Measurements from ENCODE around the gene EXTL2.
"Not testable (repeated sequence)": the region's sequence is repeated elsewhere in the genome, so short reads cannot be mapped to it uniquely, and the experiment has no call there.

EXTL2 gene

GRCh38 chr1:100843160-100843559 lies 51.5 kb downstream of the EXTL2 start:
- WGBS = 80% methylated on average over 1 of the region's 2 CpGs
- H3K4me2 ChIP-seq (ENCODE audit: low read length, poor library complexity, severe bottlenecking); H2BK15ac ChIP-seq (ENCODE audit: low read depth, poor library complexity, severe bottlenecking); H2BK5ac ChIP-seq (ENCODE audit: low read depth, low read length, poor library complexity, severe bottlenecking); H2AFZ ChIP-seq (ENCODE audit: low read depth, low read length); H3K27me3 ChIP-seq (ENCODE audit: control insufficient read depth in 1 of 2, insufficient read depth in 1 of 2, low read length in 2 of 2); H3K14ac ChIP-seq (ENCODE audit: low read length in 2 of 2); H2AK5ac ChIP-seq (ENCODE audit: low read length, severe bottlenecking); H2BK12ac ChIP-seq (ENCODE audit: low read length in 2 of 2); H3K4me3 ChIP-seq (ENCODE audit: insufficient read depth in 1 of 2, low read depth in 1 of 2, low read length in 2 of 2); H4K8ac ChIP-seq (ENCODE audit: low read length); H3K27ac ChIP-seq (ENCODE audit: low read length, poor library complexity, severe bottlenecking); H3K18ac ChIP-seq (ENCODE audit: low read depth in 1 of 2, low read length in 2 of 2); H3K9ac ChIP-seq (ENCODE audit: low read length); H3K4me1 ChIP-seq (ENCODE audit: control insufficient read depth, insufficient read depth, low read depth, low read length); H3K36me3 ChIP-seq (ENCODE audit: control insufficient read depth in 1 of 2, insufficient read depth in 2 of 2, low read depth in 1 of 2, low read length in 2 of 2); H2BK120ac ChIP-seq (ENCODE audit: low read depth, low read length); H3K79me1 ChIP-seq (replicated peaks; ENCODE audit: low read length, poor library complexity, severe bottlenecking); DNase-seq; H3K4ac ChIP-seq (ENCODE audit: low read depth in 1 of 2, low read length in 2 of 2); H3K23ac ChIP-seq (ENCODE audit: low read length in 2 of 2); H3K9me3 ChIP-seq (ENCODE audit: control insufficient read depth, low read length); H4K91ac ChIP-seq (ENCODE audit: low read length): not testable (repeated sequence)

- no peak overlapping the region for H4K91ac ChIP-seq (ENCODE audit: low read length)
- H4K8ac ChIP-seq (ENCODE audit: low read length) = no peak overlapping the region
- H2BK15ac ChIP-seq (ENCODE audit: low read depth, poor library complexity, severe bottlenecking) = no peak overlapping the region
- no peak overlapping the region for H3K4me2 ChIP-seq (ENCODE audit: low read length, poor library complexity, severe bottlenecking)
- no peak overlapping the region for H2AFZ ChIP-seq (ENCODE audit: low read depth, low read length)
- H3K4me3 ChIP-seq (ENCODE audit: insufficient read depth in 1 of 2, low read depth in 1 of 2, low read length in 2 of 2) = no peak overlapping the region
- H3K79me1 ChIP-seq (replicated peaks; ENCODE audit: low read length, poor library complexity, severe bottlenecking) = no peaks in the 10 kb centered on the region
- no peak overlapping the region for H3K27ac ChIP-seq (ENCODE audit: low read length, poor library complexity, severe bottlenecking)
- no peak overlapping the region for H2AK5ac ChIP-seq (ENCODE audit: low read length, severe bottlenecking)
- no peak overlapping the region for H3K14ac ChIP-seq (ENCODE audit: low read length in 2 of 2)
- no peaks in the 10 kb centered on the region for H3K27me3 ChIP-seq (ENCODE audit: control insufficient read depth in 1 of 2, insufficient read depth in 1 of 2, low read length in 2 of 2)
- no peak overlapping the region for H2BK120ac ChIP-seq (ENCODE audit: low read depth, low read length)
- no peak for DNase-seq
- no peak overlapping the region for H2BK12ac ChIP-seq (ENCODE audit: low read length in 2 of 2)
- H3K4me1 ChIP-seq (ENCODE audit: control insufficient read depth, insufficient read depth, low read depth, low read length) = no peaks in the 10 kb centered on the region
- H3K18ac ChIP-seq (ENCODE audit: low read depth in 1 of 2, low read length in 2 of 2) = no peak overlapping the region
- no peaks in the 10 kb centered on the region for H3K9me3 ChIP-seq (ENCODE audit: control insufficient read depth, low read length)
- no peak overlapping the region for H3K4ac ChIP-seq (ENCODE audit: low read depth in 1 of 2, low read length in 2 of 2)
- no peak overlapping the region for H2BK5ac ChIP-seq (ENCODE audit: low read depth, low read length, poor library complexity, severe bottlenecking)
- H3K9ac ChIP-seq (ENCODE audit: low read length) = no peak overlapping the region
- WGBS = 89% methylated on average over 3 of the region's 9 CpGs
- H3K23ac ChIP-seq (ENCODE audit: low read length in 2 of 2) = no peak overlapping the region
- no peaks in the 10 kb centered on the region for H3K36me3 ChIP-seq (ENCODE audit: control insufficient read depth in 1 of 2, insufficient read depth in 2 of 2, low read depth in 1 of 2, low read length in 2 of 2)
These were observed 58.5 kb downstream of the EXTL2 start for GRCh38 chr1:100835866-100836842.

GRCh38 chr1:100834777-100835660 lies 59.6 kb downstream of the EXTL2 start:
- Histone ChIP-seq H2AFZ (ENCODE audit: low read depth, low read length) (no peak overlapping the region), H3K4me2 (ENCODE audit: low read length, poor library complexity, severe bottlenecking) (no peak overlapping the region), H3K23ac (ENCODE audit: low read length in 2 of 2) (no peak overlapping the region), H3K79me1 (replicated peaks; ENCODE audit: low read length, poor library complexity, severe bottlenecking) (no peaks in the 10 kb centered on the region), H4K8ac (ENCODE audit: low read length) (no peak overlapping the region), H3K27ac (ENCODE audit: low read length, poor library complexity, severe bottlenecking) (no peak overlapping the region), H2AK5ac (ENCODE audit: low read length, severe bottlenecking) (no peak overlapping the region), H2BK12ac (ENCODE audit: low read length in 2 of 2) (no peak overlapping the region), H3K9ac (ENCODE audit: low read length) (no peak overlapping the region), H2BK5ac (ENCODE audit: low read depth, low read length, poor library complexity, severe bottlenecking) (no peak overlapping the region), H3K14ac (ENCODE audit: low read length in 2 of 2) (no peak overlapping the region), H3K18ac (ENCODE audit: low read depth in 1 of 2, low read length in 2 of 2) (no peak overlapping the region), H3K27me3 (ENCODE audit: control insufficient read depth in 1 of 2, insufficient read depth in 1 of 2, low read length in 2 of 2) (no peaks in the 10 kb centered on the region), H3K36me3 (ENCODE audit: control insufficient read depth in 1 of 2, insufficient read depth in 2 of 2, low read depth in 1 of 2, low read length in 2 of 2) (no peaks in the 10 kb centered on the region), H3K4ac (ENCODE audit: low read depth in 1 of 2, low read length in 2 of 2) (no peak overlapping the region), H3K4me1 (ENCODE audit: control insufficient read depth, insufficient read depth, low read depth, low read length) (no peaks in the 10 kb centered on the region), H3K9me3 (ENCODE audit: control insufficient read depth, low read length) (no peaks in the 10 kb centered on the region), H4K91ac (ENCODE audit: low read length) (no peak overlapping the region), H3K4me3 (ENCODE audit: insufficient read depth in 1 of 2, low read depth in 1 of 2, low read length in 2 of 2) (no peak overlapping the region), H2BK15ac (ENCODE audit: low read depth, poor library complexity, severe bottlenecking) (no peak overlapping the region), H2BK120ac (ENCODE audit: low read depth, low read length) (no peak overlapping the region)
- no peak for DNase-seq
- 86% methylated on average over 1 of the region's 6 CpGs for WGBS

Measured in mesenchymal stem cell (in vitro differentiated cells and primary cell).